OCI-LY1 (cell line): ENCODE results near the gene WNT2B.
"Not testable (repeated sequence)": the region's sequence is repeated elsewhere in the genome, so short reads cannot be mapped to it uniquely, and the experiment has no call there.

Experiments
- H2AFZ ChIP-seq: fragments of 200-600 bp; sonication (generic), shearing (Covaris generic); 2 replicates; pipeline ENCODE4 v1.6.0; 2014; ENCODE audit warnings: antibody characterized with exemption, mild to moderate bottlenecking, low read length
- H3F3A ChIP-seq: fragments of 200-600 bp; sonication (generic), shearing (Covaris generic); 2 replicates; pipeline ENCODE4 v1.6.0; 2014; ENCODE audit warnings: mild to moderate bottlenecking, antibody characterized with exemption, low read length, moderate library complexity; ENCODE audit not compliant: insufficient read depth
- H3K27ac ChIP-seq: fragments of 200-600 bp; sonication (generic); 2 replicates; pipeline ENCODE4 v1.5.1; 2014; ENCODE audit warnings: low read length, mixed run types, mild to moderate bottlenecking, low read depth; ENCODE audit not compliant: poor library complexity, severe bottlenecking
- H3K27me3 ChIP-seq: fragments of 200-600 bp; sonication (generic); 2 replicates; pipeline ENCODE4 v1.6.0; 2014; ENCODE audit warnings: antibody characterized with exemption, mild to moderate bottlenecking, low read length, moderate library complexity; ENCODE audit not compliant: insufficient read depth
- H3K36me3 ChIP-seq: fragments of 200-600 bp; sonication (generic); 2 replicates; pipeline ENCODE4 v1.6.1; 2014; ENCODE audit warnings: mild to moderate bottlenecking, antibody characterized with exemption, low read length, moderate library complexity, mixed read lengths; ENCODE audit not compliant: insufficient read depth
- H3K4me1 ChIP-seq: fragments of 200-600 bp; sonication (generic); 2 replicates; pipeline ENCODE4 v1.5.1; 2014; ENCODE audit warnings: mild to moderate bottlenecking, low read length, moderate library complexity; ENCODE audit not compliant: insufficient read depth, severe bottlenecking
- H3K4me2 ChIP-seq: fragments of 200-600 bp; sonication (generic), shearing (Covaris generic); 2 replicates; pipeline ENCODE4 v1.6.1; 2014; ENCODE audit warnings: low read length
- H3K4me3 ChIP-seq: fragments of 200-600 bp; sonication (generic); 2 replicates; pipeline ENCODE4 v1.5.1; 2014; ENCODE audit warnings: low read length, low read depth, mild to moderate bottlenecking, mixed read lengths; ENCODE audit not compliant: poor library complexity, severe bottlenecking
- H3K79me2 ChIP-seq: fragments of 200-600 bp; shearing (Covaris generic); 2 replicates; pipeline ENCODE4 v1.6.1; 2016; ENCODE audit warnings: mixed run types, low read length, mixed read lengths; ENCODE audit not compliant: insufficient read depth
- H3K9ac ChIP-seq: fragments of 200-600 bp; sonication (generic), shearing (Covaris generic); 2 replicates; pipeline ENCODE4 v1.6.1; 2014; ENCODE audit warnings: mild to moderate bottlenecking, low read length, mixed read lengths
- H3K9me2 ChIP-seq: fragments of 200-600 bp; sonication (generic), shearing (Covaris generic); 2 replicates; pipeline ENCODE4 v1.6.1; 2014; ENCODE audit warnings: low read depth, mild to moderate bottlenecking, low read length, mixed read lengths
- H3K9me3 ChIP-seq: fragments of 200-600 bp; shearing (Covaris generic); 2 replicates; pipeline ENCODE4 v1.6.1; 2014; ENCODE audit warnings: low read length, mixed read lengths
- H4K20me1 ChIP-seq: fragments of 200-600 bp; sonication (generic), shearing (Covaris generic); 2 replicates; pipeline ENCODE4 v1.6.0; 2016; ENCODE audit warnings: mild to moderate bottlenecking, low read length; ENCODE audit not compliant: insufficient read depth
- CTCF ChIP-seq: fragments of 200-600 bp; sonication (generic), shearing (Covaris generic); IDR thresholded peaks from 2 replicates; pipeline ENCODE4 v1.5.1; 2017; ENCODE audit warnings: mild to moderate bottlenecking, antibody characterized with exemption, low read length, moderate library complexity, mixed read lengths
- EZH2 ChIP-seq: fragments of 200-600 bp; sonication (generic), shearing (Covaris generic); IDR thresholded peaks from 2 replicates; pipeline ENCODE4 v1.8.0; 2017; ENCODE audit warnings: borderline replicate concordance, mixed run types, mild to moderate bottlenecking, antibody characterized with exemption, low read length, moderate library complexity, mixed read lengths

The WNT2B gene

GRCh38 chr1:112466078-112466660 is 42.6 kb upstream of the WNT2B start:
- no peaks in the 10 kb centered on the region for H3K9me3 ChIP-seq
- H3K79me2 ChIP-seq = no peaks in the 10 kb centered on the region
- H2AFZ ChIP-seq = peak overlapping the region; percentile 95; the same call in 1 of the 2 replicates
- H3K4me2 ChIP-seq = peak overlapping the region; percentile 77
- TF ChIP-seq EZH2 (no peak), CTCF (peak; percentile 93)
- no peak overlapping the region for H3K27ac ChIP-seq
- H3K4me3 ChIP-seq = peak overlapping the region; percentile 55
- peak overlapping the region; percentile 41; the same call in 1 of the 2 replicates for H3K9ac ChIP-seq
- no peaks in the 10 kb centered on the region for H3K27me3 ChIP-seq
- no peaks in the 10 kb centered on the region for H3K36me3 ChIP-seq
- no peaks in the 10 kb centered on the region for H3F3A ChIP-seq
- no peaks in the 10 kb centered on the region for H3K9me2 ChIP-seq
- H3K4me1 ChIP-seq = peaks cover 22% of the 10 kb centered on the region
- no peaks in the 10 kb centered on the region for H4K20me1 ChIP-seq

GRCh38 chr1:112470324-112470723 is 38.4 kb upstream of the WNT2B start:
- not testable (repeated sequence) for H3K9ac ChIP-seq, H3K4me3 ChIP-seq

GRCh38 chr1:112470966-112471365 is 37.8 kb upstream of the WNT2B start:
- Histone ChIP-seq H3K9me3 (no peaks in the 10 kb centered on the region), H3K27ac (no peak overlapping the region), H4K20me1 (no peaks in the 10 kb centered on the region), H2AFZ (no peak overlapping the region), H3K4me3 (no peak overlapping the region), H3K79me2 (no peaks in the 10 kb centered on the region), H3K9me2 (no peaks in the 10 kb centered on the region), H3K9ac (no peak overlapping the region), H3K36me3 (no peaks in the 10 kb centered on the region), H3F3A (no peaks in the 10 kb centered on the region), H3K4me2 (no peak overlapping the region), H3K27me3 (no peaks in the 10 kb centered on the region), H3K4me1 (peaks cover 7% of the 10 kb centered on the region)
- TF ChIP-seq CTCF (no peak), EZH2 (no peak)

More at GRCh38 chr1:112470324-112470723, 38.4 kb upstream of the WNT2B start:
- H3K27ac ChIP-seq, H3K36me3 ChIP-seq, H3K9me3 ChIP-seq, H3K79me2 ChIP-seq, H3F3A ChIP-seq, H4K20me1 ChIP-seq, H2AFZ ChIP-seq, H3K9me2 ChIP-seq, H3K4me2 ChIP-seq, H3K27me3 ChIP-seq: not testable (repeated sequence)
- H3K4me1 ChIP-seq = peaks cover 14% of the 10 kb centered on the region

GRCh38 chr1:112472142-112472541 is 36.6 kb upstream of the WNT2B start:
- Histone ChIP-seq H3K27ac (no peak overlapping the region), H3K9ac (no peak overlapping the region), H3K36me3 (no peaks in the 10 kb centered on the region), H3K4me3 (no peak overlapping the region), H3K9me3 (no peaks in the 10 kb centered on the region), H2AFZ (no peak overlapping the region), H3K9me2 (no peaks in the 10 kb centered on the region), H3F3A (no peaks in the 10 kb centered on the region), H3K27me3 (no peaks in the 10 kb centered on the region), H3K4me2 (no peak overlapping the region), H3K4me1 (no peaks in the 10 kb centered on the region), H3K79me2 (no peaks in the 10 kb centered on the region), H4K20me1 (no peaks in the 10 kb centered on the region)
- TF ChIP-seq EZH2 = no peak
- no peak for TF ChIP-seq CTCF
